ENCODE results near the gene METTL25.
A peak's percentile ranks its signal among the peaks of the same experiment; 100 is the strongest.

The METTL25 gene

DNA sequence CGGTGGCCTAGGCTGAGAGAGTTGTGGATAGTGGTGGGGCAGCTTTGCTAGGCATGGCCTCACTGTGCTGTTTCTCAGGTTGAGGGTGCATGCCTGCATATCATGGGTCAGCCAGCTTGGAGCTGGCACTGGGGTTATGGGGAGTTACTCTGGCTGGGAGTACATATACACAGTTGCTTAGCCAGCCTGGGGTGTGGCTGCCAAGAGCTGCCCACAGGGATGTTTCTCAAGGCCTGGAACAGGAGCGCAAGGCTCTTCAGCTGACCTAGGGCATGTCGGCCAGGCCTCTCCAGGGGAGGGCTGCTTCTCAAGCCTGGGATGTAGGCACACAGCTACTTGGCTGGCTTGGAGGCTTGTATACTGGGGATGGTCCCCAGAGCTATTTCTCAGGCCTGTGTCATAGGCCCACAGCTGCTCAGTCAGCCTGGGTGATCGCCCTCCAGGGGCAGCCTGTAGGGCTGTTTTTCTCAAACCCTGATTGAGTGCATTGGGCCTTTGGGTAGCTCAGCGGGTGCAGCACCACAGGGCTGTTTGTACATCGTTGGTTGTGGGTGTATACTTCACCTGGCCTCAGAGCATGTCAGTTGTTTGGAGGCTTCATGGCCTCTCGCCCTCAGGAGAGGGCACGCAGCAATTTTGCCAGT lies 114.9 kb downstream of the METTL25 start:
- no peak for DNase-seq

DNA sequence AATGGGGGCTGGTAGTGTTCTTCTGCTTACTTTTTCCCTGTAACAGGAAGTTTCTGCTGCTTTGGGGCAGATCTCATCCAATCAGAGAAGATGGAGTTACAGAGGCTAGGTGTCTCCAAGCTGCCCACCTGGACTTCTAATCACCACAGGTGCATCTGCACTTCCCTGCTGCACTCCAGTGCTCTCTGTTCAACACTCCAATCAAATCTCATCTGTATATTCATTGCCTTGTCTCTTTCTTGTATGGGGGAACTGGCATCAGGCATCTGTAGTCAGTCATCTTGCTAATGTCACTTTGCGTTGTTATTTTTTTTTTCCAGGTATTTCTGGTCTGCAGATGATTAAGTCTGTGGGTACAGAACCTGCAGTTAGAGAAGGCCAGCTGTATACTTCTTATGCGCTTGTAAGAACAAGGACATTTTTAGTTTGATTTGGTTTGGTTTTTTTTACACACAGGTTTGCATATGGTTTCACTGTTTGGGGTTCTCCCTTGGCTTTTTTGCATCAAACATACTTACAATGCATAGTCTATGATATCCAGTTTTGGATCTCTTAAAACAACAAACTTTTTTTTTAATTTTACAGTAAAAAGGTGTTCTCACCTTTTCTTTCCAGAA lies 116.0 kb downstream of the METTL25 start:
- no peak for DNase-seq

DNA sequence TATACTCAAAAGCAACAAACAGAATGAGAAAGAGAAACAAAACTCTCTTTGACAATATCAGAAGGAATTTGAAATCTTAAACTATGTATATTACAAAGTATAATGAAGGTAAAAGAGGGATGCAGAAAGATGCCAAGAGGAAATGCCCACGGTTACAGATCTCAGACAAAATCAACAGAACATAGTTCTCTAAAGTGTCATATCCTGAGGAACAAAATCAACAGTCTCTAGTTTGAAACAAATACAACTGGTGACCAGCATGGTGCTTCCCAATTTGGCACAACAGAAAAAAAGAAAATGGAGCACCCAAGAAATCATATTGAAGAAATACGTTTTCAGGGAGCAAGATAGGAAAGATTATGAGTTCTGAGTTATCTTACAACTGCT lies 116.5 kb downstream of the METTL25 start:
- no peak for DNase-seq

DNA sequence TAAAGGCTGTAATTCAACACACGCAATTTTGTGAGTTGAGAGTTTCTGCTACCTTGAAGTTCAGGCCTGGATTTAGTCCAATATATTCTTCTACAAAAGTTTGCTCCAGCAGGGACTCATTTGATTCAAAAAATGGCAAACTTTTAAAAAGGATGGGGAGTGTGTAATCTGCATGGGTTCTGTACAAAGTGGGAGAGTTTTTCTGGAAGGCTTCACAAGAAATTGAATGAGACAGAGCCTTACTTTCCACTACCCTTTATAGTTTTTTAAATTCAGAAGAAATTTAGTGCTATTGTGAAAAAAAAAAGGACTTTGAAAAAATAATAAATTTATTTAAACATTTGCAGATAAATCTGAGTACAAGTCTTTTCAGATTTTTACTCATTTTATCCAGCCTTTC lies 116.9 kb downstream of the METTL25 start:
- no peak for DNase-seq

DNA sequence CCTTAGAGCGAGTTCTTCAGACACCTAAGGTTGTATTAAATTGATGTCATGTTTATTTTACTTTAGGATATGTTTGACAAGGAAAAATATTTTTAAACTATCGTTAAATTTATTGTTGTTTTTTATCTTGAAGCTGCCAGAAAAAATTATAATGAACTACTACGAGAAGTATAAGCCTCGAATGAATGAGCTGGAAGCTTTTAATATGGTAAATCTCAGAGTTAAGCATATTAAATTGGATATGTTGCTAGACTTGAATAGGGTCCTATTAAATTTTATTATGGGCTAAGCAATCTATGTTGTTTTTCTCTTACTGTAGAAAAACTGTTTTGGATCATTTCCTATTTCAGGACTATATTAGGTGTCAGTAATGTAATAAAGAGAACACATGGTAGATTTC lies 118.2 kb downstream of the METTL25 start:
- no peak for DNase-seq

DNA sequence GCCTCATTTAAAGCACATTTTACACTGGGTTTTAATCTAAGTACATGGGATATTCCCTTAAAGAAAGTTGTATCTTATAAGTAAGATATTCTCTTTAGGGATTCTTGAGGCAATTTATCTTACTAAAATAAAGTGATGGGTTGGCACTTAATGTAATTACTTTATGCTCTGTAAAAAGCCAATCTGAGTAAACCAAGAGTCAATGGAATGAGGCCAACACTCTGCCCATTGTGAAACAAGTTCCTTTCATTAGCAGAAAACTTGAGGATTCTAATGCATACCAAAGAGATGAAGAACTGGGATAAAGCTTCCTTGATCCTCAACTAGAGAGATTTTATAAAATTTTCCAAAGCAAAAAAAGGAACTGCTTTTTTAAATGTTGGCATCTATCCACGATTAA lies 121.2 kb downstream of the METTL25 start:
- no peak for DNase-seq

DNA sequence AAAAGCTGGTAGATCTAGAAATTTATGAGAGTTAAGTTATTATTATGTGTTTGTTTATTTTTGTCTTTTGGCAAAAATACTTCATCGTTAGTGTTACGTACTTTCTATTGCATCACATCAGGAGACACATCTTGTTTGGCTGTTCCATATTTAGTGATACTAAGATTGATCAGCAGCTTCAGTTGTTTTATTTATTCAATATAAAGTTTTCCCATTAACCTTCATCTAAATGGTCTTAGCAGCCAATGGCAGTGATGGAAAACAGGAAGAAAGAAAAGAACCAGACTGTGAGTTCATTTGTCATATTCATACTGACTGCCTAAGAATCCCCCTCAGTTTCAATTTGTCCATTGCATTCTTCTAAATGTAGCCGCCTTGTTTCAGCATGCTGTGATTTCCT lies 122.3 kb downstream of the METTL25 start:
- DNase-seq: no peak

DNA sequence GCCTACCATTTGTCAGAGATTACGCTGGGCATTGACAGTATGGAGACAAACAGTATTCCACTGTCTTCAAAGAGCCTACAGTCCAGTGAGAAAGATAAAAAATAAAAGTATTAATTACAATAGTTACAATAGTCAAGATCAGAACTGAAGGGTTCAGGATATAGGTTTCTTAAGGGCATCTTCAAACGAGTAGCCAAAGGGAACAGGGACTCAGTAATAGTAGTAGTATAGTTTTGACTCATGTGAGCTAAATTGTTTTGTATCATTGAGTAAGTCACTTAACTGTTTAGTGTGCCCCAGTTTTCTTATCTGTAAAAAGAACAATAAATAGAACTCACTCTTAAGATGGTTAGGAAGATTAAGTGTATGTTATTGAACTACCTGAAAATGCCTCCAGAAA lies 123.6 kb downstream of the METTL25 start:
- DNase-seq: no peak

DNA sequence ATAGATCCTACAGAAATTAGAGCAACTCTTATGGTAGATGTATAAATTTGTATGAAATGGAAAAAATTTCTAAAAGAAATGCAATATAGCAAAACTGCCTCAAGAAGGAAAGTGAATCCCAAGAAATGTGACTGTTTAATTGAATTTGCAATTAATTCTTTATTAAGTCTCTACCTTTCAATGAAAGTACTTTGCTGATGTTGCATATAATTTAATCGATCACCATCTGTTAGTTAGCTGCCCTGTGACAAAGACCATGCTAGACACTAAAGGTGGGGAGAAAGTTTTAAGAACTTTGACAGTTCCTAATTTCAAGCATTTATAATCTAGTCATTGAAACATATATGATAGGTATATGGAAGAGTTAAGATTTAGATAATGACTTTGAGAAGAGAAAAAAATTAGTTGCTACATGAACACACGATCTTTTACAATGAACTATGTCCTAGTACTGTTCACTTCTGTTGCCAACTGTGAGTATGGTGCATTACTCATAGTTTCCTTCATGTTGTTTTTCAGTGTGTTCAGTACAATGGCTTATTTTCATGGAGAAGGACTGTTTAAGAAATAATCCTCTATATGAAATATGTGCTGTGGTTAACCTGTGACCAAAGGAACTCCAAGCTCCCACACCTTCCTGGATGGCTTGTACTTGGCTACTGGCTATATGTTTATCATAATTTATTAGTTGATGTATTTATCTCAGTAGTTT lies 128.4 kb downstream of the METTL25 start:
- no peak for DNase-seq

GRCh38 chr12:82504409-82504808 lies 146.1 kb downstream of the METTL25 start:
- DNase-seq: no peak

- no peak for DNase-seq
Observed at GRCh38 chr12:82505150-82505549, 146.8 kb downstream of the METTL25 start.

- no peak for DNase-seq
Observed at GRCh38 chr12:82507686-82508085, 149.4 kb downstream of the METTL25 start.

GRCh38 chr12:82510386-82510785 lies 152.1 kb downstream of the METTL25 start:
- no peak for DNase-seq

DNA sequence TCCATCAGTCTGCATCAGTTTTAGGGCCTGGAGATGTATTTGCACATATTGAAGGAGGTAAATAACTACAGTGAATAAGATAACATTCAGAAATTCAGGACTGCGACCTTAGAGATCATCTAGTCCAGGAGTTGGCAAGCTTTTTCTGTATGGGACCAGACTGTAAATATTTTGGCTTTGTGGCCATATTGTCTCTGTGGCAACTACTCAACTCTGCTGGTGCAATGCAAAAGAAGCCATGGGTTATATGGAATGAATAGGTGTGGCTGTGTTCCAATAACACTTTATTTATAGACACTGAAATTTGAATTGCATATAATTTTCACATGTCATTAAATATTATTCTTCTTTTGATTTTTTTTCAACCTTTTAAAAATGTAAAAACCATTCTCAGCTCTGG lies 156.6 kb downstream of the METTL25 start:
- DNase-seq: no peak

DNA sequence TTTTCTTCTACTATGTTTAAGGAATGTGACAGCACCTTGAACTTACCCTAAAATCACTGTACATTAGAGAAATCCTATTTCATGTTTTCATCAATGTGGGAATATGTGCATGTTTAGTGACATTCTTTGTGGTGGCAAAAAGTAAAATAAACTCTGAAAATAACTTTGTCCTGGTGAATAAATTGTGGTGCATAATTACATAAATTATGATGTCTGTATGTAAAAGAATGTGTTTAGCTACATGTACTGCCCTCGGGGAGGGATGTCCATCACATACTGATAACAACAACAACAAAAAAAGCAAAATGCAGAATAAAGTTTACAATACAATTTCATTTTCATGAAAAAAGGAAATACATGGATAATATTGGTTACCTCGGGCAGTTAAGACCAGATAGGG lies 157.3 kb downstream of the METTL25 start:
- no peak for DNase-seq

DNA sequence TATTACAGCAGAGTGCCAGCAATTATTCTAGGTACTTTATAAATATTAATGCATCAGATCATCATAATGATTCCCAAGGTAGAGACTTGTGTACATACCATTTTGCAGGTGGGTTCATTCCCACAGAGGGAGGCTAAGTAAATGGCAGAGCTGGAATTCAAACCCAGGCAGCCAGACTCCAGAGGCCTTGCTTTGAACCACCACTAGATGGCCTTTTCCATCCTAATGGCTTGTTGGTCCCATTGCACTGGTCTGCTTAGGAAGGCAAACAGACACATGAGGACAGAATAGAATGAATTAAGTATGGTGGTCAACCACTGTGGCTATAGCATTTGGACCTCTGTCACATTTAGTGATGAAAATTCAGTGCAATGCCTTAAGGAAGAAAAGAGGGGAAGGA lies 158.7 kb downstream of the METTL25 start:
- DNase-seq: no peak

DNA sequence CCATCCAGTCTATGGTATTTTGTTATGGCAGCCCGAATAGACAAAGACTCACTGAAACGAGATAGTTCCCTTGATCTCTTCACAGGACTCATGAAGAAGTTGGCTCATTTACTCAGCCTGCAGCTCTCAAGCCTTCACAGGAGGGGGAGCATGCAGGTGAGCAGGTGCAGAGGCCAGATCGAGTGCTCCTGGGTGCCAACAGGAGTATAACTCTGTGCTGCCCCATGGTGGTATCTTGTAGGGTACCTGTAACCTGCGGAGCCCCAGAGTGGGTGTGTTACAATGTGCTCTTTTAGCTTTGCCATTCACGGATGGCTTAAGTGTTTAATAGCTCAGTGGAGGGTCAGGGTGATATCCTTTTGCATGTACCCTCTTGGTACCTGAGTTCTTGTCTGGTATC lies 159.5 kb downstream of the METTL25 start:
- no peak for DNase-seq

- no peak for DNase-seq
Observed at GRCh38 chr12:82519510-82519909, 161.2 kb downstream of the METTL25 start.

DNA sequence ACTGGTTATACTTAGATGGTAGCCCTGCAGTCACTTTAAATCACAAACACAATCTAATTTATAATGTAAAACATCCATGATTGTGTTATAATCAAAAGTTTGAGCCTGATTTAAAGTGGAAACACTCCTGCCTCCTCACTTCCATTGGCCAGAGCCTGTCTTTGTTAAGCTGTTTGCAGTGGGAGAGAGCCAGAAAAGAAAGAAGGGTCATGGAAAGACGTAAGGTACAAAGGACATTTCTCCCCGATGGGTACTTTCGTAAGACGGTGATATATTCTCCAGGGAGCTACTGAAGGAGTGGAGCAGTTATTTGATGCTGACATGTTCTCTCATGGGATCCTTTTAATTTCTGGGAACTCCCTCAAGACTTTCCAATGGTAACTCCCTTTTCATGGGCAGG lies 164.0 kb downstream of the METTL25 start:
- DNase-seq: no peak

DNA sequence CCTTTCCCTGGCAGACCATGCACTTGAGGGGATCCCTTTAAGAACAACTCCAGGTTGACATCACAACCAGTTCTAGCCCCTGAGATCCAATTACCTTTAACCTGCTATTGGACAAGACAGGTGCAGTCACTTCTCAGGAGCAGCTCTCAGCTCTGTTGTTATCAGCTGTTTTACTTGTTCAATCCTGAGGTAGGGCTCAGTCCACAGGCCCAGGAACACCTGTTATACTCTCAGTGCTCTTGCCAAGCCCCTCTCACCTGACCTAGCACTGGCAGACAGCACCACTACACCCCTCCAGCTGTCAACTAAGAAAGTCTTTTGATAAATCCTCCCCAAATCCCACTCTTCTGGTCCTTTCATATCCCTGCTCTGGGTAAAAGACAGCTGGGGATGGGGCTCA lies 164.4 kb downstream of the METTL25 start:
- no peak for DNase-seq

GRCh38 chr12:82523996-82524395 lies 165.7 kb downstream of the METTL25 start:
- no peak for DNase-seq

DNA sequence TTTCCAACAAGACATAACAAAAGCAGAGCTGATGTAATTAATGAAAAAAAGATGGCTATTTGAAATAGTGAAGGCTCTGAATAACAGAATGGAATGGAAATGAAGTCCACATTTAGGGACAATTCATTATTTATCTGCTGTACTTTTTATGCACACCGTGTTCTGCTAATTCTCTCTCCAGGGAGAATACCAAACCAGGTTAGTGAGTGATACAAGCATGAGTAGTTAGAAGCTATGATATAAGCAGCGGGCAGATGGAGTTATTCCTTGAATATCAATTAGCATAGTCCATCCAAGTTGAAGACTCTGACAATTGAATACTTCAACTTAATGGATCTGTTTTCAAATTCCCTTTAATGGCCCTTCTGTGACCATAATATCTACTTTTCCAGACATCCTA lies 166.3 kb downstream of the METTL25 start:
- no peak for DNase-seq

- DNase-seq: no peak
Observed at GRCh38 chr12:82525616-82526015, 167.3 kb downstream of the METTL25 start.

GRCh38 chr12:82527165-82527780 lies 168.9 kb downstream of the METTL25 start:
- peak; percentile 65 for DNase-seq
